T-helper 17 cell (primary cell): Measurements from ENCODE around the gene CACNA2D4. TPM values are rescaled to one million over a fixed set of nuclear protein-coding genes. Genes with fewer than 3 reads are reported as not detected.
A peak's percentile ranks its signal among the peaks of the same experiment; 100 is the strongest.

Experiments used
- ATAC-seq: fragments of 150-1000 bp; cut with Tn5 transposase; 2 replicates; pipeline ENCODE4 v1.10.0; 2021; ENCODE audit warnings: mild to moderate bottlenecking, moderate library complexity
- DNase-seq, 3 donors: peaks; one replicate each; pipeline versions ENCODE4 v3.0.0 to v3.0.0-alpha.2; 2020 to 2021
- H3K9me3 ChIP-seq: one replicate; pipeline ENCODE4 v1.7.0; 2013; ENCODE audit warnings: low read length, mild to moderate bottlenecking; ENCODE audit not compliant: control insufficient read depth, poor library complexity, severe bottlenecking
- H3K27ac Mint-ChIP-seq: one replicate; pipeline ENCODE4 v1.8.0; 2022; ENCODE audit warnings: mild to moderate bottlenecking, moderate library complexity, mixed read lengths
- H3K27me3 Mint-ChIP-seq: one replicate; pipeline ENCODE4 v1.8.0; 2022; ENCODE audit warnings: mixed read lengths
- H3K36me3 Mint-ChIP-seq: one replicate; pipeline ENCODE4 v1.8.0; 2022; ENCODE audit warnings: low read depth, mixed read lengths
- H3K4me1 Mint-ChIP-seq: one replicate; pipeline ENCODE4 v1.8.0; 2022; ENCODE audit warnings: mild to moderate bottlenecking, mixed read lengths
- H3K4me3 Mint-ChIP-seq: one replicate; pipeline ENCODE4 v1.8.0; 2022; ENCODE audit warnings: mild to moderate bottlenecking, moderate library complexity, mixed read lengths
- total RNA-seq, 4 donors: library from RNA in 2 of 4; stranded (reverse) in 2 of 4; gene quantifications; one replicate each; pipeline ENCODE4 v1.2.3 and lab custom pipeline; 2022 to 2026

Gene CACNA2D4
- total RNA-seq, 2 donors from 2014 or later, result 18.1 to 25.2 TPM

GRCh38 chr12:1808036-1808797 lies 110.2 kb downstream of the CACNA2D4 start:
- DNase-seq (no peak), ATAC-seq (no peak)
- Mint-ChIP-seq H3K4me3 (no peak overlapping the region), H3K4me1 (peaks cover 30% of the 10 kb centered on the region), H3K27me3 (no peaks in the 10 kb centered on the region), H3K27ac (peak overlapping the region; percentile 85), H3K36me3 (peaks cover 2% of the 10 kb centered on the region)
- H3K9me3 ChIP-seq, result no peaks in the 10 kb centered on the region

GRCh38 chr12:1807087-1807860 lies 111.2 kb downstream of the CACNA2D4 start:
- H3K27me3 Mint-ChIP-seq, result no peaks in the 10 kb centered on the region
- H3K4me1 Mint-ChIP-seq, result peaks cover 28% of the 10 kb centered on the region
- no peak for ATAC-seq
- DNase-seq, result no peak
- H3K36me3 Mint-ChIP-seq, result peaks cover 2% of the 10 kb centered on the region
- no peaks in the 10 kb centered on the region for H3K9me3 ChIP-seq
- no peak overlapping the region for H3K4me3 Mint-ChIP-seq
- peak overlapping the region; percentile 85 for H3K27ac Mint-ChIP-seq

GRCh38 chr12:1806301-1807086 lies 112.0 kb downstream of the CACNA2D4 start:
- H3K27me3 Mint-ChIP-seq, result no peaks in the 10 kb centered on the region
- peaks cover 2% of the 10 kb centered on the region for H3K36me3 Mint-ChIP-seq
- H3K4me1 Mint-ChIP-seq, result peaks cover 26% of the 10 kb centered on the region
- ATAC-seq (no peak), DNase-seq (no peak)
- H3K4me3 Mint-ChIP-seq, result peak overlapping the region; percentile 12
- no peaks in the 10 kb centered on the region for H3K9me3 ChIP-seq
- peak overlapping the region; percentile 51 for H3K27ac Mint-ChIP-seq

- peak overlapping the region; percentile 51 for H3K27ac Mint-ChIP-seq
- ATAC-seq (no peak), DNase-seq (no peak)
- no peaks in the 10 kb centered on the region for H3K9me3 ChIP-seq
- no peak overlapping the region for H3K4me3 Mint-ChIP-seq
- peaks cover 21% of the 10 kb centered on the region for H3K4me1 Mint-ChIP-seq
- H3K27me3 Mint-ChIP-seq, result no peaks in the 10 kb centered on the region
- peaks cover 2% of the 10 kb centered on the region for H3K36me3 Mint-ChIP-seq
Measured at GRCh38 chr12:1805441-1806081, 112.9 kb downstream of the CACNA2D4 start.

GRCh38 chr12:1804545-1805332 lies 113.7 kb downstream of the CACNA2D4 start:
- Mint-ChIP-seq H3K27ac (no peak overlapping the region), H3K36me3 (peaks cover 2% of the 10 kb centered on the region), H3K4me3 (no peak overlapping the region), H3K27me3 (no peaks in the 10 kb centered on the region), H3K4me1 (peaks cover 14% of the 10 kb centered on the region)
- ATAC-seq (peak; percentile 99), DNase-seq (peak; percentile 70 to 80 (median 73))
- H3K9me3 ChIP-seq, result no peaks in the 10 kb centered on the region

GRCh38 chr12:1803736-1804135 lies 114.7 kb downstream of the CACNA2D4 start:
- DNase-seq (peak in 1 of 3 donors; percentile 6), ATAC-seq (no peak)
- Mint-ChIP-seq H3K27ac (no peak overlapping the region), H3K4me1 (peaks cover 10% of the 10 kb centered on the region), H3K36me3 (no peaks in the 10 kb centered on the region), H3K27me3 (no peaks in the 10 kb centered on the region), H3K4me3 (no peak overlapping the region)
- no peaks in the 10 kb centered on the region for H3K9me3 ChIP-seq

GRCh38 chr12:1801303-1801975 lies 117.0 kb downstream of the CACNA2D4 start:
- no peak overlapping the region for H3K27ac Mint-ChIP-seq
- H3K27me3 Mint-ChIP-seq, result no peaks in the 10 kb centered on the region
- no peak overlapping the region for H3K4me3 Mint-ChIP-seq
- DNase-seq (no peak), ATAC-seq (no peak)
- no peaks in the 10 kb centered on the region for H3K9me3 ChIP-seq
- peaks cover 11% of the 10 kb centered on the region for H3K4me1 Mint-ChIP-seq
- H3K36me3 Mint-ChIP-seq, result no peaks in the 10 kb centered on the region

GRCh38 chr12:1800401-1801302 lies 117.8 kb downstream of the CACNA2D4 start:
- no peak for ATAC-seq
- H3K27ac Mint-ChIP-seq, result no peak overlapping the region
- no peaks in the 10 kb centered on the region for H3K36me3 Mint-ChIP-seq

GRCh38 chr12:1799882-1800400 lies 118.5 kb downstream of the CACNA2D4 start:
- no peak overlapping the region for H3K4me3 Mint-ChIP-seq
- no peak for ATAC-seq

More at GRCh38 chr12:1800401-1801302, 117.8 kb downstream of the CACNA2D4 start:
- H3K4me1 Mint-ChIP-seq, result peaks cover 16% of the 10 kb centered on the region
- H3K27me3 Mint-ChIP-seq, result no peaks in the 10 kb centered on the region
- no peak overlapping the region for H3K4me3 Mint-ChIP-seq
- H3K9me3 ChIP-seq, result no peaks in the 10 kb centered on the region
- DNase-seq, result peak in 1 of 3 donors; percentile 6

GRCh38 chr12:1799051-1799881 lies 119.2 kb downstream of the CACNA2D4 start:
- H3K9me3 ChIP-seq, result no peaks in the 10 kb centered on the region
- ATAC-seq, result no peak
- Mint-ChIP-seq H3K4me3 (no peak overlapping the region), H3K27ac (no peak overlapping the region), H3K4me1 (peaks cover 14% of the 10 kb centered on the region), H3K36me3 (no peaks in the 10 kb centered on the region), H3K27me3 (no peaks in the 10 kb centered on the region)
- no peak for DNase-seq

More at GRCh38 chr12:1799882-1800400, 118.5 kb downstream of the CACNA2D4 start:
- Mint-ChIP-seq H3K27ac (no peak overlapping the region), H3K27me3 (no peaks in the 10 kb centered on the region), H3K4me1 (peaks cover 18% of the 10 kb centered on the region), H3K36me3 (no peaks in the 10 kb centered on the region)
- no peaks in the 10 kb centered on the region for H3K9me3 ChIP-seq
- DNase-seq, result no peak
